ENCODE measurements around the gene GBX1.

Gene GBX1

DNA sequence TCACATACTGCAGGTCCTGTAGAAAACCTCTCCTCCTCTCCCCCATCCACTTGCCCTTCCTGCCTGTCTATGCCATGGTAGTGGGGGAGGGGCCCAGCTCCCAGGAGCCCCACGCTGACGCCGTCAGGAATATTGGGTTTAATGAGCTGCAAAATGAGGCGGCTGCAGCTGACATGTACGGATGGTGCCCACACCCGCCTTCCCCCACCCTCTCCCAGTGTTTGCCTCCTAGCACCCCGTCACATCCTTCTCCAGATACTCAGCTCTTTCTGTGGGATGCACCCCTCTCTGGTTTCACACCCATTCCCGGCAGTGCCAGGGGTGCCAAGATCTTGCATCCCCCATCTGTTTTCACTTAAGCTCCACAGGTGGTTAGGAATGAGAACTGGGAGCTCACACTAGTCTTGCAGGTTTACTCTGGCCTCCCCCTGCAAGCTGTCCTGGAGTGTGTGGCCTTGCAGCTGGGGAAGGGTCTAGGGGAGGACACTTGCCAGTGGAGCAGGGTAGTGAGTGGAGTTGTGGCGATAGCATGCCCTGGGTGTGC is 26.1 kb downstream of the GBX1 start:
- Histone ChIP-seq H3K79me2 (ENCODE audit: low read length) (no peaks in the 10 kb centered on the region), H3K9ac (ENCODE audit: low read length) (no peak overlapping the region), H3K27ac (ENCODE audit: low read length) (no peak overlapping the region), H3K4me1 (ENCODE audit: low read length) (no peaks in the 10 kb centered on the region), H3K4me2 (ENCODE audit: low read length) (no peak overlapping the region), H3K36me3 (replicated peaks; ENCODE audit: low read depth, low read length) (peaks cover 7% of the 10 kb centered on the region), H2AFZ (ENCODE audit: low read depth, low read length) (no peak overlapping the region), H3K27me3 (ENCODE audit: low read depth, low read length) (no peaks in the 10 kb centered on the region), H3K4me3 (ENCODE audit: low read length) (no peak overlapping the region), H3K9me3 (ENCODE audit: insufficient read depth, low read length) (no peaks in the 10 kb centered on the region), H4K20me1 (ENCODE audit: insufficient read depth, low read length) (no peaks in the 10 kb centered on the region; the same call in 1 of the 2 replicates)
- TF ChIP-seq, protein P1, sequence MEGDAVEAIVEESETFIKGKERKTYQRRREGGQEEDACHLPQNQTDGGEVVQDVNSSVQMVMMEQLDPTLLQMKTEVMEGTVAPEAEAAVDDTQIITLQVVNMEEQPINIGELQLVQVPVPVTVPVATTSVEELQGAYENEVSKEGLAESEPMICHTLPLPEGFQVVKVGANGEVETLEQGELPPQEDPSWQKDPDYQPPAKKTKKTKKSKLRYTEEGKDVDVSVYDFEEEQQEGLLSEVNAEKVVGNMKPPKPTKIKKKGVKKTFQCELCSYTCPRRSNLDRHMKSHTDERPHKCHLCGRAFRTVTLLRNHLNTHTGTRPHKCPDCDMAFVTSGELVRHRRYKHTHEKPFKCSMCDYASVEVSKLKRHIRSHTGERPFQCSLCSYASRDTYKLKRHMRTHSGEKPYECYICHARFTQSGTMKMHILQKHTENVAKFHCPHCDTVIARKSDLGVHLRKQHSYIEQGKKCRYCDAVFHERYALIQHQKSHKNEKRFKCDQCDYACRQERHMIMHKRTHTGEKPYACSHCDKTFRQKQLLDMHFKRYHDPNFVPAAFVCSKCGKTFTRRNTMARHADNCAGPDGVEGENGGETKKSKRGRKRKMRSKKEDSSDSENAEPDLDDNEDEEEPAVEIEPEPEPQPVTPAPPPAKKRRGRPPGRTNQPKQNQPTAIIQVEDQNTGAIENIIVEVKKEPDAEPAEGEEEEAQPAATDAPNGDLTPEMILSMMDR (IDR thresholded peaks at IDR 0.05; ENCODE audit: low read depth, low read length): no peak
- TF ChIP-seq EZH2phosphoT487 (IDR thresholded peaks at IDR 0.05; ENCODE audit: low read depth): no peak

DNA sequence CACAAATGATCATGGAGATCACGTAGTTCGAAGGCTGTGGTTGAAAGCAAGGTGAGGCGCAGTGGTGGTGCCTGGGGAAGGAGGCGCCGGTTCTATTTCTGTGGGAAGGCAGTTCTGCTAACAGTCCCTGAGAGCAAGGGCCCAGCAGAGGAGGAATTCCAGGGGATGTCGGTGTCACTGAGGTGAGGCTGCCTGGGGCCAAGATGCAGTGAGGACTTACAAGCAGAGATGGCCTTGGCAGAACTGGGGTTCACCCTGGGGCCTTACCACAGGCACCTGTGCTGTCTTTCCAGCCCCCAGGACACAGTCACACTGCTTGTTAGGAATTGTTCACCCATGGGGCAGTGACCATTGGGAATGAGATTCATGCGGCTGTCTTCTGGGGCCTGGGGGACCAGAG is 26.7 kb downstream of the GBX1 start:
- Histone ChIP-seq H3K4me1 (ENCODE audit: low read length) (no peaks in the 10 kb centered on the region), H3K27ac (ENCODE audit: low read length) (no peak overlapping the region), H2AFZ (ENCODE audit: low read depth, low read length) (no peak overlapping the region), H3K27me3 (ENCODE audit: low read depth, low read length) (no peaks in the 10 kb centered on the region), H3K79me2 (ENCODE audit: low read length) (no peaks in the 10 kb centered on the region), H3K9me3 (ENCODE audit: insufficient read depth, low read length) (no peaks in the 10 kb centered on the region), H4K20me1 (ENCODE audit: insufficient read depth, low read length) (no peaks in the 10 kb centered on the region; the same call in 1 of the 2 replicates), H3K36me3 (replicated peaks; ENCODE audit: low read depth, low read length) (peaks cover 7% of the 10 kb centered on the region), H3K4me3 (ENCODE audit: low read length) (no peak overlapping the region), H3K4me2 (ENCODE audit: low read length) (no peak overlapping the region), H3K9ac (ENCODE audit: low read length) (no peak overlapping the region)
- TF ChIP-seq, protein P1 (IDR thresholded peaks at IDR 0.05; ENCODE audit: low read depth, low read length): no peak
- TF ChIP-seq EZH2phosphoT487 (IDR thresholded peaks at IDR 0.05; ENCODE audit: low read depth): no peak

DNA sequence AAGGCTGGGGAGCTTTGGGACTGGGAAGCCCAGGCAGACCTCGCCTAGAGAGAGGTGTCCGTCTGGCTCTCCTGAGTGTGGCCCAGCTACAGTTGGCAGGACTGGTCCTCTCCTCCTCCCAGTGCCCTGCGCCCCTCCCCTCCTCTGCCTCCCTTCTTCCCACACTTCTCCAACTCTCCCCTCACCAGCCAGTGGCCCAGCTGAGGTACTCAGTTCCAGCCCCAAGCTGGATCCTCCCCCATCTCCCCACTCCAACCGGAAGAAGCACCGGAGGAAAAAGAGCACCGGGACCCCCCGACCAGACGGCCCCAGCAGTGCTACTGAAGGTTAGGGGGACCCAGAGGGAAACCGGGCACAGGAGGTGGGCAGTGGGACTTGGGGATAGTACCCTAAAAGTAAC is 27.7 kb downstream of the GBX1 start:
- Histone ChIP-seq H3K4me1 (ENCODE audit: low read length) (no peaks in the 10 kb centered on the region), H3K4me2 (ENCODE audit: low read length) (no peak overlapping the region), H3K4me3 (ENCODE audit: low read length) (no peak overlapping the region), H3K27me3 (ENCODE audit: low read depth, low read length) (no peaks in the 10 kb centered on the region), H2AFZ (ENCODE audit: low read depth, low read length) (no peak overlapping the region), H3K27ac (ENCODE audit: low read length) (no peak overlapping the region), H3K9me3 (ENCODE audit: insufficient read depth, low read length) (no peaks in the 10 kb centered on the region), H3K36me3 (replicated peaks; ENCODE audit: low read depth, low read length) (peaks cover 7% of the 10 kb centered on the region), H3K79me2 (ENCODE audit: low read length) (no peaks in the 10 kb centered on the region), H4K20me1 (ENCODE audit: insufficient read depth, low read length) (no peaks in the 10 kb centered on the region; the same call in 1 of the 2 replicates), H3K9ac (ENCODE audit: low read length) (no peak overlapping the region)
- TF ChIP-seq, protein P1 (IDR thresholded peaks at IDR 0.05; ENCODE audit: low read depth, low read length): no peak
- TF ChIP-seq EZH2phosphoT487 (IDR thresholded peaks at IDR 0.05; ENCODE audit: low read depth): no peak

DNA sequence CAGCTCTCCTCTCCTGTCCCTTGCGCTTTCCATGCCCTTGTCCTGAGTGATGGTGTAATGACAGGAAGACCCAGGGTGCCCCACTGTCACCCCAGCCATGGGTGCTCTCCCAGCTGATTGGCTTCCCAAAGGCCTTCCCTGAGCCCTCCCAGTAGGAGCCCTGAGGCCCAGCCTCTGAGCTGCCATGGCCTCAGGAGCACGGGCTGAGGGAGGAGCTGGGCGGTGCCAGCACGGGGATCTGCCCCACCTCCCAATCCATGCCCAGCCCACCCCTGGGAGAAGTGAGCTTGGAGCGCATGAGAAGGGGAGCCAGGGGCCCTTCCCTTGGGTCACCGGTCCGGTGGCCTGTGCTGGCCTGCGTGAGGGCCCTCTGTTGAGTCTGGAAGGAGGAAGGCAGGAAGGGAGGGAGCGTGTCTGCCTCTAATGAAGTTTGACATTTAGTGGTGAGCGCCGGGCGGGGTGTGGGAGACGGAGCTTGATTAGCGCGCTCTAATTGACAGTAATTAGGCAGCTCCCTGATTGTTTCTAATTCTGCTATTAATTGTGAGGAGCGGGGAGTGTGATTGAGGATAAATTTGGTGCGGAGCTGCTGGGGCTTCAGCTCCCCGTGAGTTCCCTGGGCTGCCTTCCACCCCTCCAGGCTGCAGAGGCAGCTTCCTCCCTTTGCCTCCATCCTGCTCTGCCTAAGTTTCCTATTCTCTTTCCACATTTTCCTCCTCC is 28.3 kb downstream of the GBX1 start:
- H3K9ac ChIP-seq (ENCODE audit: low read length): no peak overlapping the region
- H3K9me3 ChIP-seq (ENCODE audit: insufficient read depth, low read length): no peaks in the 10 kb centered on the region
- H3K4me3 ChIP-seq (ENCODE audit: low read length): no peak overlapping the region
- H3K27me3 ChIP-seq (ENCODE audit: low read depth, low read length): no peaks in the 10 kb centered on the region
- H3K27ac ChIP-seq (ENCODE audit: low read length): no peak overlapping the region
- H3K4me1 ChIP-seq (ENCODE audit: low read length): no peaks in the 10 kb centered on the region
- no peak overlapping the region for H2AFZ ChIP-seq (ENCODE audit: low read depth, low read length)
- peaks cover 7% of the 10 kb centered on the region for H3K36me3 ChIP-seq (replicated peaks; ENCODE audit: low read depth, low read length)
- H4K20me1 ChIP-seq (ENCODE audit: insufficient read depth, low read length): no peaks in the 10 kb centered on the region; the same call in 1 of the 2 replicates
- no peak overlapping the region for H3K4me2 ChIP-seq (ENCODE audit: low read length)
- no peak for TF ChIP-seq EZH2phosphoT487 (IDR thresholded peaks at IDR 0.05; ENCODE audit: low read depth)
- TF ChIP-seq, protein P1 (IDR thresholded peaks at IDR 0.05; ENCODE audit: low read depth, low read length): no peak
- H3K79me2 ChIP-seq (ENCODE audit: low read length): no peaks in the 10 kb centered on the region
